GM18870 (cell line): Measurements from ENCODE around the gene OR52B6.
"Not testable (repeated sequence)": the region's sequence is repeated elsewhere in the genome, so short reads cannot be mapped to it uniquely, and the experiment has no call there.

Source experiments
- ATAC-seq: cut with Tn5 transposase; IDR thresholded peaks from one replicate; pipeline ENCODE4 v1.9.1; 2021; ENCODE audit warnings: moderate library complexity; ENCODE audit not compliant: unreplicated experiment

OR52B6 gene, protein sequence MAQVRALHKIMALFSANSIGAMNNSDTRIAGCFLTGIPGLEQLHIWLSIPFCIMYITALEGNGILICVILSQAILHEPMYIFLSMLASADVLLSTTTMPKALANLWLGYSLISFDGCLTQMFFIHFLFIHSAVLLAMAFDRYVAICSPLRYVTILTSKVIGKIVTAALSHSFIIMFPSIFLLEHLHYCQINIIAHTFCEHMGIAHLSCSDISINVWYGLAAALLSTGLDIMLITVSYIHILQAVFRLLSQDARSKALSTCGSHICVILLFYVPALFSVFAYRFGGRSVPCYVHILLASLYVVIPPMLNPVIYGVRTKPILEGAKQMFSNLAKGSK

DNA sequence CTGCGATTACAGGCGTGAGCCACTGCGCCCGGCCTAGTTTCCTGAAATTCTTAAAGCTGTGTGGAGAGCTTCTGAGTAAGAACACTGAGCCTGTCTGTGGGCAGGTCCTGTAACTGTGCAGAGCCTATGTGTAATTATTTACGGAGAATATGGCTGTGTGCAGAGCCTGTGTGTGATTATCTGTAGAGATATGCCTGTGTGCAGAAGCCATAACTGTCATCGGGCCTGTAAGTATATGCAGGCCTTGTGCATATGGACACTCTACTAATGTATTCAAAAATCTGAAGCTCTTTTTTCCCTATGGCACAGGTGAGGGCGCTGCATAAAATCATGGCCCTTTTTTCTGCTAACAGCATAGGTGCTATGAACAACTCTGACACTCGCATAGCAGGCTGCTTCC lies at the start of gene OR52B6:
Gene OR52B6 (plus strand): TSS at position 301 of the 400 bp plus-strand sequence. CDS start 0 bp downstream, at position 301.
- no peak for ATAC-seq

DNA sequence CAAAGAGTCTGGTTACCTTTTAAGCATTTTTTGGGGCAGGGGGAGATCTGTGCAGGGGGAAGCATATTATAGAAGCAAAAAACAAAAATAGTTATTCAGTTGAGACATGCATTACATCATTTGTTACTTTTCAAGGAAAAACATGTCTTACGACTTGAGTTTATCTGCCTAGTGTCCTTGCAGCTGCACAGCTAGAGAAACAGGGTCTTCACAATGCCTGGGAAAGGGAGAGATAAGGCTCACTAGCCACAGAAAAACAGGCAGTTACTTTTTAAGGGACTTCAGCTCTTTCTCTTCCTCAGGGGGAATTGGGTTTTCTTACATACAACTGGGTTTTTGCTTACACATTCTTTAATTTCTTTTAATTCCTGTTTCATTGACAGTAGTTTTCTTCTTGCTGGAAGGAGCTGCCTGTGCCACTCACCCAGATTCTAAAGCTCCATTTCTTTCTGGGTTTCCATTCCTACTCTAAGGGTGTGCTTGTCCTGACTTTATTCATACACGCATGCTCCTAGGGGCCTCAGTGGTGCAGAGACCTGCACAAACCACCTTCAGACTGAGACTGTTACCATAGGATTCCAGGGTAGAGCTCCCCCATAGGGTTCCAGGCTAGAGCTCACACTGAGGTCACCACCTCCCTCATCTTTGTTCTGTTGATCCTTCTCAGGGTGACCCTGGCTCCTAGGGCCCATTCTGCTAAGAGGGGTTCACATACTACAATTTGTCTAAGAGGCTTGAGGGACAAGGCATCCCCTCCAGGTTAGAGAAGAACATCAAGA lies 49.4 kb upstream of the OR52B6 start:
- no peak for ATAC-seq

DNA sequence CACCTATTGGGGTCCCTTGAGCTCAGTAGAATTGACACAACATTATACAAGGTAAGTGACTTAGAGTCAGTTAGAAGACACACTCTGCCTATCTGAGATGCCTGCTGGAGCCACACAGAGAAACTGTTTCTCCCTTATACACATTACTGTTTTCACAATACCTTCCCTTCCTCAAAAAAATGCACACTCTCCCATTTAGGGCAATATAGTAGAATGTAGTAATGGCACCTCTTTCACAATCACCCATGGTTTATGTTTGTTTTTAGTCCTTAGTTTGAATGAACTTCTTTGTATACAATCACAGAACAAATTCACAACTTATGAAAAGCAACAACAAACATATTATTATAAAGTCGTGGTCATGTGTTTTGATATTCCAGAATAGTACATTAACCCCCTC lies 46.6 kb upstream of the OR52B6 start:
- ATAC-seq = no peak

DNA sequence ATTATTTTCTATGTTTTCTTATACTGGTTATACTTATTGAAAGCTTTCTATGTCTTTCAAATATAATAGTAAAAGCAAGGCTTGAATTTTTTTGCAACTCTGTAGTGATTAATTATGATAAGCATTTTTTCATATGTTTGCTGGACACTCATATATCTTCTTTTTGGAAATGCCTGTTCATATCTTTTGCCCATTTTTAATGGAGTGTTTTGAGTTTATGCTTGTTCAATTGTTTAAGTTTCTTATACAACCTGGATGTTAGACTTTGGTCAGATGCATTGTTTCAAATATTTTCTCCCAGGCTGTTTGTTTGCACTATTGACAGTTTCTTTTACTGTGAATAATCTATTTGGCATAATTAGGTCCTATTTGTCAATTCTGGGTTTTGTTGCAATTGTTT lies 44.2 kb upstream of the OR52B6 start:
- ATAC-seq = no peak

DNA sequence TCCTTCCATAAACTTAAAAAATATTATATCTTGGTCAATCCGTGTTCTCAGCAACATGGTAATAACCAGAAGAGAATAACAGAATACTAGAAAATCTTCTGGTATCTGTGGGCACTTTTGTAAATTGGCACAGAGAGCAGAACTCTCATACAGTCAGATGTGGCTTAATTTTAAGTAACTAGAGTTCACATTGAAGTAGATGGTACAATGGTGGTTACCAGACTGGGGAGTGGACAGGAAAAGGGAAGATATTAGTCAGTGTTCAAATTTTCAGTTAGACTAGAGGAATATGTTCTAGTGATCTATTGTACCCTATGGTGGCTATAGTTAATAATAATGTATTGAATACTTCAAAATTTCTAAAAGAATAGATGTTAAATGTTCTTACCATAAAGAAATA lies 39.2 kb upstream of the OR52B6 start:
- no peak for ATAC-seq

DNA sequence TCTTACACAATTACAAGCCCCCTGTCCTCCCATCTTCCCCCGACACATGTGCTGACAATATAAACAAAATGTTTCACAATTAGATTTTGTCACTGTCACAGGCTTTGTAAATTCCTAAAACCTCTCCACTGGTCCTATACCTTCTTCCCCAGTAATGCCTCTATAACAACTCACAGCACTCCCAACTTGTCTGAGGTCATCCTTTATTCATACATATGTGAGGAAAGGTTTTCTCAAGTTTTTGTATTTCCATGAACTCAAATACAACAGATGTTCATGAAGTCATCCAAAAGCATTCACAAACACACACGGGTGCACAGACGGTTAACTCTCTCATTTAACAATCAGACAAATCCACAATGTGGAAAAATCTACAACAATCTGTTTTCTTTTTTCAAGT lies 34.2 kb upstream of the OR52B6 start:
- ATAC-seq = no peak

DNA sequence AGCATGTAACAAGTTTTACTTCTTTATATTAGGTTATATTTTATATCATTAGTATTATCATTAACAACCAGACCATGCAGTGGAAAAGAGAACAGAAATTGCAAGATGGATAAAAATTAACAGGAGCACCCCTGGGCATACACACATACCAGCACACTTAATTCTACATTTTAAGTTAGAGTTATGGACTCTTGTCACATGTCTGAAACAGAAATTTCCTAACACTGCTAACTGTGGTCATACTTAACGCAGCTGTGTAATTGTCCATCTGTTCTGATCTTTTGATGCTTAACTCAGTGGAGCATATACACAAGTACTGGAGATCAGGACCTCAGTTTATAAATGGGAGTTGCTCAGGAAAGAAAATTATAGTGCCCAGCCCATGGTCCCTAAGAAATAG lies 32.7 kb upstream of the OR52B6 start:
- ATAC-seq = peak; percentile 79

DNA sequence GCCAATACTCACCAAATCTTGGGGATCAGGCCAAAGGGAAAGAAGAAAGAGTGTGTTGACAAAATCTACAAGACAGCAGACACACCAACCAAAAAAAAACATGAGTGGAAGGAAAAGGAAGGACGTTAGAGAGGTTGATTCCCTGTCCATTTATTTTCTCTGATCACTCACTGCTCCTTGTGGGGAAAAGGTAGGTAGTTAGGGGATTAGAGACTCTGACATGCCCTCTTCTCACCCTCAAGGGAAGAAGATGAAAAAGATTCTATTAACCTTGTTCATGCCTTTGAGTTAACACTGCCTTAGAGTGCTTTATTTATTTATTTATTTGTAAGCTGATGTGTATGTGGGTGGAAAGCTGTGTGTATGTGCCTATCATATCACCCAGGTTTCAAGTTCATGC lies 32.2 kb upstream of the OR52B6 start, which contains the start of gene OR52H1:
Gene OR52H1 (minus strand): TSS at position 101 of the 400 bp plus-strand sequence. CDS start 3,035 bp downstream, outside the sequence.
- ATAC-seq = no peak

DNA sequence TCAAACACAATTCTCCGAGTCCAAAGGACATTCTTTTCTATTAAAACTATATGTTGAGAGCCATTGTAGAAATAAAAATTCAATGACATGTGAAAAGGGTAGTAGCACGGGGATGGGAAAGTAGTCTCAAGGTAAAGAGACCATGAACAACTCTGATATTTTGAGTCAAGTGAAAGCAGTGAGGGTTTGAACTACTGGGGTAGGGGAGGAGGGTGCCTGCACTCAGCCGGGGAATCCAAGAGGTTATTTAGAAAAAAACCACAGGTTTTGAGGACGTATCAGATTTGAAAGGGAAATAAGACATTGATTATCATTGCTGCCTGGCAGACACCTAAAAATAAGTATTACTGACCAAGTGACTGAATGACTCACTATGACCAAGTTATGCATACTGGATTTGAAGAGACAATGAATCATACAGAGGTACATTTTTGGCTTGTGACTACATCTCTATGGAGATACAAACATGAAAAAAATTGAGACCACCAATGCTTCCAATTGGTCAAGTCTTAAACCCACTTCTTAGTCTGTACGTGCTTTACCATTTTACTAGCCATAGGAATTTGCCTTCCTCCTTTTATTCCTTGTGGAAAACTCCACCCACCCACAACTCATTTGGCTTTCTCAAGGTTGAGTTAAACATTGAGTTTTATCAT lies 30.1 kb upstream of the OR52B6 start:
- peak; percentile 69 for ATAC-seq

DNA sequence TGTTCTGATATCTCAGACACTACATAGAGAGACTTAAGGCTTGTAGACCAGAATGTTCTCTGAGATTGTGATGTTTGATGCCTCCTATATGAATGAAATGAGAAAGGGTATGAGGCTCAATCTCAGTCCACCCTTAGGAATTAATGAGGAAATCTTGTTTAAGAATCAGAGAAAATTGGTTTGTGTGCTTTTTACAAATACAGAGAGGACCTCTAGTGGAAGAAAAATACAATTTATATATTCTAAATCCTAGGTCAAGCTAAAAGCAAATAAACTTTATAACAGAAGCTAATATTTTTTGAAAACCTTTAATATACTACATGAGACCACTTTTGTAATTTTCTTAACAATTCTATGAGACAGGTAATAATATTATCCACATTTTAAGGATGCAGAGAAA lies 27.3 kb upstream of the OR52B6 start:
- no peak for ATAC-seq

DNA sequence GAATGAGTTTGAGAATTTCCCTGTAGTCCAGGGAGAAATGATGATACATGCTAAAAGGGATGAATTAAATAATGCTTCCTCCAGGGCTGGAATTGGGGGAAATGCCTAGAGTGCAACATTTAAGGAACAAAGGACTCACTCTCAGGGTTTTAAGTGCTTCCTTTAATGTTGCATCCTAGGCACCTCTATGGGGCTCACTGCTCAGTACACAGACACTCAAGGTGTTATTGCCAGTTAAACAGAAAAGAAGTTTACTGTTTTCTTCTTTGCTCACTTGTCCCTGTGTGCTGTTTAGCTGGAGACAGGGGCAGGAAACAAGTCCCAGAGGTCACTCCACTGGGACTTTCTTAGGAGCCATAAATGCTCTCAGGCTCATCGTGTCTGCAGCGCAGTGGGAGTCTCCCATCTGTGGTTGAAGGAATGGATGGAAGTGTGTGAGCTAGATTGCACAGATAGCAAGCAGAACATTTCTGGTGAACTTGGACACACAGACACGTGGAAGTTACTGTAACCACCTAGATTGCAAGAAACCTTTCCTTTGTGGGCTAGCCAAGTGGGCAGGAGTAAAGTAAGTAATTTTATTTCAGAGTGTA lies 24.0 kb upstream of the OR52B6 start:
- no peak for ATAC-seq

DNA sequence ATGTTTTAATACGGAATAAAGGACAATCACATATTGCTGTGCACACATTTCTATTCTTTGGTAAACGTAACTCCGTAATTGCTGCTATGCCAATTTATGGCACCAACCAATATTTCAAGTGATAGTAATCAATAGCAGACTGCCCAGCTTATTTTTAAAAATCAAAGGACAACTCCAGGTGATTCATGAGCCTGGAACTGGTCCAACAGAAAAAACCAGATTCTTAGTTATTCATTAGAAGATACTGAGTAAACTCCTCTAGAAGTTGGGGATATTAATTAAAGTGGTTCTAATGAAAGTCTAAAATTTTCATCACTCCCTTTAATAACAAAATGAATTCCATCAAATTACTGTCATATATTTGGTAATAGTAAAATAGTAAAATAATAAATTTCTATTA lies 22.9 kb upstream of the OR52B6 start:
- ATAC-seq = no peak

DNA sequence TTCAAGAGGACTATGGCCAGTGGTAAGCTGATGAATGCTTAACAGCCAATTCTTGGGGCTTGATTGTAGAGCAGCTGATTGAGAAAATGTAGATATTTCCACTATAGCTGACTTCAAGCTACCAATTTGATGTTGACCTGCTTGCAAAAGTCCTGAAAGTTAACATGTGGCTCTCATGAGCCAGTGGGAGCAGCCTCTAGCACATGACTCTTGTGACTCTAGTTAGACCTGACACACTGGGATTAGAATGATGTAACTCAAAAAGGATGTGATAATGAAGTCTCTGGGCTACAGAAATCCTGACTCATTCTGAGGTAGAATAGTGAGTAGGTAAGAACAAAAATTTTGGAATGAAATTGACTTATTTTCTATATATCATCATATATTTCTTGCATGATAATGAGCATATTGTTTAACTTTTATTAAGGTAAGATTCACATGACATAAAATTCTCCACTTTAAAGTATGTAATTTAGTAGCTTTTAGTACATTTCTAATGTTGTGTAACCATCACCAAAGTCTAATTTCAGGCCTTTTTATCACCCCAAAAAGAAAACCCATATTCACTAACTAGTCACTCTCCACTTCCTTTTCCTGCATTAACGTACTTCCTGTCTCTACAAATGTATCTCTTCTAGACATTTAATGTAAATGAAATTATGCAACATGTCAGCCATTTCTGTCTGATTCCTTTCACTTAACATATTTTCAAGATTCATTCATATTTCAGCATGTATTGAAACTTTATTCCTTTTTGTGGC lies 16.2 kb upstream of the OR52B6 start:
- no peak for ATAC-seq

DNA sequence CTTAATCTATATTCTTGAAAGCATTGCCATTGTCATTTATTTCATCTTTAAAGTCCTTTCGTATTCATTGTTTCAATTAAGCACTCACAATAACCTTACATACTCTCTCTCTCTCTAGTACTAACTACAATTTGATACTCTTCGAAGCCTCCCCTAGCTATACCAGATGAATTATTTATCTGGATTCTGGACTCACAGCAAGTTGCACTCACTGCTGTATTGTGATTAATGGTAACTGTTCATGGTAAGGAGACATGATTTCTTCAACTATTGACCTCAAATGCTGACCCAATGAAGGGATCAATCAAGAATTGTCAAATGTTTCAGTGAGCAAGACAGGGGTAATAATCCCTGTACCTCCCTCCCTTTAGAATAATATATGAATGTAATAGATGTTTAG lies 6.0 kb upstream of the OR52B6 start:
- no peak for ATAC-seq

DNA sequence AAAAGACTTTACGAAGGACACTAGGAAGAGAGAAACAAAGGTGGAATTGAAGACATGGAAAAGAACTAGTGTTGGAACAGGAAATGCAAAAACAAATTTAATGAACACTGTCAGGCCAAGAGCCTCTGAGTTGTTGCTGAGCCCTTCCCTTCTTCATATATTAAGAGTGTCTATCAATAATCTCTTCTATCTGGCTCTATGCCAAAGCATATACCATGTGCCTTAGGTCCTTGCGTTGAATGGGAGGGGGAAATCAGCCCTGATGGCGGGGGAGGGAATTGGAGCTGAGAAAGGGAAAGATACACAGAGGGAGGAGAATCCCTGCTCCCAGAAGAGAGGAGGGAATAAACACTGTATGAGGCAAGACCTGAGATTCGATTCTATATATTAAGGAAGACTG lies 5.5 kb upstream of the OR52B6 start:
- no peak for ATAC-seq

DNA sequence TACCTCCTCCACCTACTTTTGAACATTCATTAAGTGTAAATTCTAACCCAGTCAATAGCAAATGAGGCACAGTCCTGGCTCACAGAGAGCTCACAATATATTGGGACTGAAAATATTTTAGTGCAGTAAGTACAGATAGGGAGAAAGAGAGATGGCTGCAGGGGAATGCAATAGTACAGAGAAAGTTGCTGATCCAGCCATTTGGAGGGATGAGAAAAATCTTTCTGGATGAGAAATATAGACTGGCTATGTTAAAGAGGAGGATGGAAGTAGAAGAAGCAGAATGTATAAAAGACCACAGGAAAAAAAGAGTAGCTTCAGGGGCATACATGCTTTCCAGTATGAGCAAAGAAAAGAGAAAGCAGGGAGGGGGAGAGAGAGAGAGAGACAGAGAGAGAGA lies 3.6 kb upstream of the OR52B6 start:
- ATAC-seq = no peak

DNA sequence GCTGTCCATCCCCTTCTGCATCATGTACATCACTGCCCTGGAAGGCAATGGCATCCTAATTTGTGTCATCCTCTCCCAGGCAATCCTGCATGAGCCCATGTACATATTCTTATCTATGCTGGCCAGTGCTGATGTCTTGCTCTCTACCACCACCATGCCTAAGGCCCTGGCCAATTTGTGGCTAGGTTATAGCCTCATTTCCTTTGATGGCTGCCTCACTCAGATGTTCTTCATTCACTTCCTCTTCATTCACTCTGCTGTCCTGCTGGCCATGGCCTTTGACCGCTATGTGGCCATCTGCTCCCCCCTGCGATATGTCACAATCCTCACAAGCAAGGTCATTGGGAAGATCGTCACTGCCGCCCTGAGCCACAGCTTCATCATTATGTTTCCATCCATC lies 337 bp downstream of the OR52B6 start:
- no peak for ATAC-seq

DNA sequence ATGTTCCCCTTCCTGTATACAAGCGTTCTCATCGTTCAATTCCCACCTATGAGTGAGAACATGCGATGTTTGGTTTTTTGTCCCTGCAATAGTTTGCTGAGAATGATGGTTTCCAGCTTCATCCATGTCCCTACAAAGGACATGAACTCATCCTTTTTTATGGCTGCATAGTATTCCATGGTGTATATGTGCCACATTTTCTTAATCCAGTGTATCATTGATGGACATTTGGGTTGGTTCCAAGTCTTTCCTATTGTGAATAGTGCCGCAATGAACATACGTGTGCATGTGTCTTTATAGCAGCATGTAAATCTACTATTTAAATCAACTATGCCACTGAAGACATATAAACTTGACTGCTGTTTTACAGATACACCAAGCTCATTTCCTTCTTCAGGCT lies 3.8 kb downstream of the OR52B6 start:
- not testable (repeated sequence) for ATAC-seq

DNA sequence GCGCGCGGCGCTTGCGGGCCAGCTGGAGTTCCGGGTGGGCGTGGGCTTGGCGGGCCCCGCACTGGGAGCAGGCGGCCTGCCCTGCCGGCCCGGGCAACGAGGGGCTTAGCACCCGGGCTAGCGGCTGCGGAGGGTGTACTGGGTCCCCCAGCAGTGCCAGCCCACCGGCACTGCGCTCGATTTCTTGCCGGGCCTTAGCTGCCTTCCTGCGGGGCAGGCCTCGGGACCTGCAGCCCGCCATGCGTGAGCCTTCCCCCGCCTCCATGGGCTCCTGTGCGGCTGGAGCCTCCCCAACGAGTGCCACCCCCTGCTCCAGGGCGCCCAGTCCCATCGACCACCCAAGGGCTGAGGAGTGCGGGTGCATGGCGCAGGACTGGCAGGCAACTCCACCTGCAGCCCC lies 9.2 kb downstream of the OR52B6 start:
- not testable (repeated sequence) for ATAC-seq

DNA sequence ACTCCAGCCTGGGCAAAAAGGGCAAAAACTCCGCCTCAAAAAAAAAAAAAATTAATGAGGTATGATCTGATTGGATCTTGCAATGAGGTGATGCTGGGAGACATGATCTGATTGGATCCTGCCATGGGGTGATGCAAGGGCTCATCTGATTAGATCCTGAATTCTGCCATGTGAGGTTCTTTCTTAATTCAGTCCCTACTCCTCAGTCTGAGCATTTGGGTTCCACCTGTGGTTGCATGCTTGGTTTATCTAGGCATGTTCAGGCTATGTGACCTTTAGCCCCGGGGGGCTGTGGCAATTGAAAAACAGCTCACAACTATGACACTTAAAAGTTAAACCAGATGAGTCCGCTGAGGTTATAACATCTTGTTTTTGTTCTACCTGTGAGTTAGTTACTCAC lies 10.9 kb downstream of the OR52B6 start:
- ATAC-seq = no peak

DNA sequence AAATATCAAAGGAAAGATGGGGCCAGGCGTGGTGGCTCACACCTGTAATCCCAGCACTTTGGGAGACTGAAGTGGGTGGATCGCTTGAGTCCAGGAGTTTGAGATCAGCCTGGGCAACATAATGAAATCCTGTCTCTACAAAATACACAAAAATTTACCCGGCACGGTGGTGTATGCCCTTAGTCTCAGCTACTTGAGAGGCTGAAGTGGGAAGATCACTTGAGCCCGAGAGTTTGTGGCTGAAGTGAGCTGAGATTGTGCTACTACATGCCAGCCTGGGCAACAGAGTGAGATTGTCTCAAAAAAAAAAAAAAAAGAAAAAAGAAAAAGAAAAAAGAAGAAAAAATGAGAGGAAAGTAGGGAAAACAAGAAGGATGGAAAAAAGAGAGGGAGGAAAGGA lies 11.9 kb downstream of the OR52B6 start:
- ATAC-seq = no peak
